Chondrocyte (in vitro differentiated cells): ENCODE results near the gene NDUFB4. TPM values are rescaled to one million over a fixed set of nuclear protein-coding genes. Genes with fewer than 3 reads are reported as not detected.
"Not testable (repeated sequence)": the region's sequence is repeated elsewhere in the genome, so short reads cannot be mapped to it uniquely, and the experiment has no call there.

Experiments used
- DNase-seq: peaks from one replicate; pipeline ENCODE4 v3.0.0; 2021; ENCODE audit warnings: mixed read lengths, low spot score
- H3K27ac Mint-ChIP-seq: one replicate; pipeline ENCODE4 v1.8.0; 2021; ENCODE audit warnings: mild to moderate bottlenecking, moderate library complexity, mixed read lengths; ENCODE audit not compliant: unreplicated experiment
- H3K27me3 Mint-ChIP-seq: 2 replicates; pipeline ENCODE4 v1.8.0; 2021; ENCODE audit warnings: low read depth, mixed read lengths
- H3K36me3 Mint-ChIP-seq: 2 replicates; pipeline ENCODE4 v1.8.0; 2021; ENCODE audit warnings: low read depth, mixed read lengths
- H3K4me1 Mint-ChIP-seq: 2 replicates; pipeline ENCODE4 v1.8.0; 2021; ENCODE audit warnings: low read depth, mild to moderate bottlenecking, mixed read lengths
- H3K4me3 Mint-ChIP-seq: one replicate; pipeline ENCODE4 v1.8.0; 2021; ENCODE audit warnings: mild to moderate bottlenecking, moderate library complexity, mixed read lengths; ENCODE audit not compliant: unreplicated experiment
- H3K9me3 Mint-ChIP-seq: 2 replicates; pipeline ENCODE4 v1.8.0; 2021; ENCODE audit warnings: low read depth, mixed read lengths
- total RNA-seq: library from RNA; stranded (reverse); gene quantifications from 3 replicates; pipeline ENCODE4 v1.2.1, GENCODE V29; 2021
- TF ChIP-seq, protein P1 (sequence below): fragments of 200-600 bp; sonication (generic); IDR thresholded peaks from 2 replicates; pipeline ENCODE4 v1.5.0; 2021; ENCODE audit warnings: antibody characterized with exemption, mild to moderate bottlenecking, moderate library complexity

NDUFB4 gene
- total RNA-seq, 1 donor from 2014 or later = 81.8 TPM

DNA sequence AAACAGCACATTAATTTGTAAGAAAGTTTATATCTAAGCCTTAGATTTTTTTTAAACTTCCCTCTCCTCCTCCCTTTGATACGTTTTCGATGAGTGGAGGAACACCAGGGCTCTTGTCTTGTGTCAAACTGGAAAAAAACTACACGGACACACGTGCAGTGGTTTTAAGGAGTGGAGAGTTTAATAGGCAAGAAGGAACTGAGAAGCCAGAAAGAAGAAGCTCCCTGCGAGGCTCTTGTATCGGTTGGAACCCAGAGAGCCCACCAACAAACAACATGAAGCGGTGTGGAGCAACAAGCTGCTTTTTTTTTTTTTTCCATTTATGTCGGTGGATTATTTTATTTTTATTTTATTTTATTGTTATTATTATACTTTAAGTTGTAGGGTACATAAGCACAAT is 18.6 kb downstream of the NDUFB4 start:
- TF ChIP-seq, protein P1, sequence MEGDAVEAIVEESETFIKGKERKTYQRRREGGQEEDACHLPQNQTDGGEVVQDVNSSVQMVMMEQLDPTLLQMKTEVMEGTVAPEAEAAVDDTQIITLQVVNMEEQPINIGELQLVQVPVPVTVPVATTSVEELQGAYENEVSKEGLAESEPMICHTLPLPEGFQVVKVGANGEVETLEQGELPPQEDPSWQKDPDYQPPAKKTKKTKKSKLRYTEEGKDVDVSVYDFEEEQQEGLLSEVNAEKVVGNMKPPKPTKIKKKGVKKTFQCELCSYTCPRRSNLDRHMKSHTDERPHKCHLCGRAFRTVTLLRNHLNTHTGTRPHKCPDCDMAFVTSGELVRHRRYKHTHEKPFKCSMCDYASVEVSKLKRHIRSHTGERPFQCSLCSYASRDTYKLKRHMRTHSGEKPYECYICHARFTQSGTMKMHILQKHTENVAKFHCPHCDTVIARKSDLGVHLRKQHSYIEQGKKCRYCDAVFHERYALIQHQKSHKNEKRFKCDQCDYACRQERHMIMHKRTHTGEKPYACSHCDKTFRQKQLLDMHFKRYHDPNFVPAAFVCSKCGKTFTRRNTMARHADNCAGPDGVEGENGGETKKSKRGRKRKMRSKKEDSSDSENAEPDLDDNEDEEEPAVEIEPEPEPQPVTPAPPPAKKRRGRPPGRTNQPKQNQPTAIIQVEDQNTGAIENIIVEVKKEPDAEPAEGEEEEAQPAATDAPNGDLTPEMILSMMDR = no peak
- Mint-ChIP-seq H3K36me3 (no peaks in the 10 kb centered on the region), H3K4me3 (no peak overlapping the region), H3K27me3 (no peaks in the 10 kb centered on the region), H3K27ac (no peak overlapping the region), H3K9me3 (no peaks in the 10 kb centered on the region), H3K4me1 (no peaks in the 10 kb centered on the region)
- no peak for DNase-seq

- no peaks in the 10 kb centered on the region for H3K27me3 Mint-ChIP-seq
- no peak overlapping the region for H3K4me3 Mint-ChIP-seq
- TF ChIP-seq, protein P1 = no peak
- no peaks in the 10 kb centered on the region for H3K36me3 Mint-ChIP-seq
- H3K27ac Mint-ChIP-seq = no peak overlapping the region
- no peaks in the 10 kb centered on the region for H3K9me3 Mint-ChIP-seq
- peaks cover 2% of the 10 kb centered on the region for H3K4me1 Mint-ChIP-seq
- no peak for DNase-seq
Observed at GRCh38 chr3:120615847-120616609, 19.9 kb downstream of the NDUFB4 start.

- not testable (repeated sequence) for H3K9me3 Mint-ChIP-seq, H3K4me3 Mint-ChIP-seq, H3K4me1 Mint-ChIP-seq, H3K27ac Mint-ChIP-seq, H3K36me3 Mint-ChIP-seq, H3K27me3 Mint-ChIP-seq, DNase-seq
Observed at GRCh38 chr3:120616745-120617144, 20.6 kb downstream of the NDUFB4 start.

DNA sequence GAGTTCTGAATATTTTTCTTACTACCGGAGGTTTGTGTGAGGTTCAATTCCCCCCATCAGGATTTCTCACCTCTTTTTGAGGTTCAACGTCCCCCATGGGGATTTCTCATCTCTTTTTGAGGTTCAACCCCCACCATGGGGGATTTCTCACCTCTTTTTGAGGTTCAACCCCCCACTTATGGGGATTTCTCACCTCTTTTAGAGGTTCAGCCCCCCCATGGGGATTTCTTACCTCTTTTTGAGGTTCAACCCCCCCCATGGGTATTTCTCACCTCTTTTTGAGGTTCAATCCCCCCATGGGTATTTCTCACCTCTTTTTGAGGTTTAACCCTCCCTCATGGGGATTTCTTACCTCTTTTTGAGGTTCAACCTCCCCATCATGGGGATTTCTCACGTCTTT is 26.3 kb downstream of the NDUFB4 start:
- peaks cover 12% of the 10 kb centered on the region for H3K9me3 Mint-ChIP-seq
- H3K27ac Mint-ChIP-seq = no peak overlapping the region
- no peak for DNase-seq
- no peak overlapping the region for H3K4me3 Mint-ChIP-seq
- no peaks in the 10 kb centered on the region for H3K36me3 Mint-ChIP-seq
- H3K4me1 Mint-ChIP-seq = peaks cover 2% of the 10 kb centered on the region
- TF ChIP-seq, protein P1 = no peak
- H3K27me3 Mint-ChIP-seq = no peaks in the 10 kb centered on the region

- H3K27me3 Mint-ChIP-seq = no peaks in the 10 kb centered on the region
- TF ChIP-seq, protein P1 = peak; percentile 74
- peaks cover 12% of the 10 kb centered on the region for H3K9me3 Mint-ChIP-seq
- H3K4me3 Mint-ChIP-seq = no peak overlapping the region
- no peak for DNase-seq
- no peaks in the 10 kb centered on the region for H3K36me3 Mint-ChIP-seq
- H3K27ac Mint-ChIP-seq = no peak overlapping the region
- peaks cover 2% of the 10 kb centered on the region for H3K4me1 Mint-ChIP-seq
Observed at GRCh38 chr3:120622870-120623726, 27.0 kb downstream of the NDUFB4 start.
